K562 (cell line): ENCODE results near the gene USP24. TPM values are rescaled to one million over a fixed set of nuclear protein-coding genes. Genes with fewer than 3 reads are reported as not detected.
A peak's percentile ranks its signal among the peaks of the same experiment; 100 is the strongest.

ENCODE experiments used
- CBX2 ChIP-seq: fragments of 200-600 bp; sonication (generic); IDR thresholded peaks from one replicate; pipeline ENCODE4 v1.6.1; 2012; ENCODE audit warnings: mild to moderate bottlenecking, low read length, inconsistent platforms; ENCODE audit not compliant: insufficient read depth, poor library complexity, severe bottlenecking
- CCAR2 ChIP-seq: fragments of 200-400 bp; formaldehyde crosslinking; IDR thresholded peaks from 2 replicates; pipeline ENCODE4 v1.6.1; 2017; ENCODE audit warnings: mild to moderate bottlenecking, low read depth, low read length
- HNRNPK ChIP-seq: fragments of 200-400 bp; formaldehyde crosslinking; IDR thresholded peaks from one replicate; pipeline ENCODE4 v1.6.1; 2018; ENCODE audit warnings: mild to moderate bottlenecking, low read depth, low read length; ENCODE audit not compliant: poor library complexity, severe bottlenecking
- KAT2B ChIP-seq: IDR thresholded peaks from one replicate; pipeline ENCODE4 v1.6.1; 2012; ENCODE audit warnings: low read depth, mild to moderate bottlenecking, control low read depth, inconsistent platforms, low read length, moderate library complexity
- KDM2B ChIP-seq: fragments of 250-450 bp; sonication (Bioruptor Pico); IDR thresholded peaks from 2 replicates; pipeline ENCODE4 v1.8.0; 2021; ENCODE audit warnings: mild to moderate bottlenecking, moderate library complexity
- LCOR ChIP-seq: sonication (generic); formaldehyde crosslinking; IDR thresholded peaks from 2 replicates; pipeline ENCODE4 v1.8.0; 2022; ENCODE audit warnings: mild to moderate bottlenecking, missing genetic modification reagents
- MBD1 ChIP-seq: fragments of 250-450 bp; sonication (Bioruptor Pico); IDR thresholded peaks from 2 replicates; pipeline ENCODE4 v1.8.0; 2022; ENCODE audit warnings: inconsistent platforms
- NFXL1 ChIP-seq: fragments of 450-650 bp; formaldehyde crosslinking; IDR thresholded peaks from 2 replicates; pipeline ENCODE4 v1.4.0; 2021; ENCODE audit warnings: mild to moderate bottlenecking
- POLR2A ChIP-seq: fragments of 450-650 bp; conservative IDR thresholded peaks from 2 replicates; pipeline ENCODE4 v1.6.1; 2016
- POLR2AphosphoS5 ChIP-seq: IDR thresholded peaks from 2 replicates; pipeline ENCODE4 v1.6.1; 2011; ENCODE audit warnings: mild to moderate bottlenecking, low read depth, low read length, moderate library complexity; ENCODE audit not compliant: control insufficient read depth, insufficient read depth
- PTBP1 ChIP-seq: fragments of 200-400 bp; formaldehyde crosslinking; IDR thresholded peaks from 2 replicates; pipeline ENCODE4 v1.6.1; 2017; ENCODE audit warnings: low read depth, low read length
- ZNF143 ChIP-seq: sonication (generic); formaldehyde crosslinking; IDR thresholded peaks from 2 replicates; pipeline ENCODE4 v1.9.0; 2022; ENCODE audit warnings: mild to moderate bottlenecking, missing genetic modification reagents
- ZNF253 ChIP-seq: fragments of 250-450 bp; sonication (Bioruptor Pico); conservative IDR thresholded peaks from 2 replicates; pipeline ENCODE4 v1.6.1; 2021; ENCODE audit warnings: mild to moderate bottlenecking
- ZNF41 ChIP-seq: fragments of 250-450 bp; sonication (Bioruptor Pico); conservative IDR thresholded peaks from 2 replicates; pipeline ENCODE4 v1.4.0; 2020; ENCODE audit warnings: mild to moderate bottlenecking
- ZNF583 ChIP-seq: fragments of 250-450 bp; sonication (Bioruptor Pico); IDR thresholded peaks from 2 replicates; pipeline ENCODE4 v1.4.0; 2020
- polyA plus RNA-seq, 8 experiments: library from polyadenylated mRNA; depleted of rRNA in 4 of 8; stranded (reverse) in 5 of 8; unstranded in 3 of 8; fragments of >200 nt; fragmentation: Nextera tagmentation in 2 of 8; fragmentation: Illumina TruSeq in 1 of 8; extraction: Ambion mirVana in 2 of 8; extraction: Trizol in 1 of 8; gene quantifications; 2 replicates each; pipeline versions ENCODE4 v1.2.1 to v1.2.3, GENCODE V29; 2011 to 2014; ENCODE audit warnings: inconsistent platforms in 1 of 8, missing spikeins in 1 of 8
- total RNA-seq, 7 experiments: library from RNA; depleted of rRNA in 6 of 7; stranded (reverse); fragments of >200 nt in 6 of 7; fragmentation: Illumina TruSeq in 2 of 7; extraction: Trizol in 2 of 7; gene quantifications; 2 replicates each; pipeline versions ENCODE4 v1.2.1 to v1.2.3, GENCODE V29; 2011 to 2021; ENCODE audit warnings: low replicate concordance in 1 of 7
- TF ChIP-seq, protein P1 (sequence below): fragments of 250-450 bp; sonication (Bioruptor Pico); IDR thresholded peaks from 2 replicates; pipeline ENCODE4 v1.4.0; 2020
- TF ChIP-seq, protein P2 (sequence below): fragments of 450-650 bp; formaldehyde crosslinking; IDR thresholded peaks from 2 replicates; pipeline ENCODE4 v1.4.0; 2022; ENCODE audit warnings: mild to moderate bottlenecking, moderate library complexity
- TF ChIP-seq, protein P3 (sequence below): fragments of 250-450 bp; sonication (Bioruptor Pico); IDR thresholded peaks from 2 replicates; pipeline ENCODE4 v1.4.0; 2020; ENCODE audit warnings: mild to moderate bottlenecking

USP24 gene
- total and polyA plus RNA-seq, 9 of the 15 experiments (the other 6 are each of a cell fraction or from before 2014, with no cell fraction given), result 7.7 to 62.6 (median 36.8) TPM

- TF ChIP-seq, protein P1, sequence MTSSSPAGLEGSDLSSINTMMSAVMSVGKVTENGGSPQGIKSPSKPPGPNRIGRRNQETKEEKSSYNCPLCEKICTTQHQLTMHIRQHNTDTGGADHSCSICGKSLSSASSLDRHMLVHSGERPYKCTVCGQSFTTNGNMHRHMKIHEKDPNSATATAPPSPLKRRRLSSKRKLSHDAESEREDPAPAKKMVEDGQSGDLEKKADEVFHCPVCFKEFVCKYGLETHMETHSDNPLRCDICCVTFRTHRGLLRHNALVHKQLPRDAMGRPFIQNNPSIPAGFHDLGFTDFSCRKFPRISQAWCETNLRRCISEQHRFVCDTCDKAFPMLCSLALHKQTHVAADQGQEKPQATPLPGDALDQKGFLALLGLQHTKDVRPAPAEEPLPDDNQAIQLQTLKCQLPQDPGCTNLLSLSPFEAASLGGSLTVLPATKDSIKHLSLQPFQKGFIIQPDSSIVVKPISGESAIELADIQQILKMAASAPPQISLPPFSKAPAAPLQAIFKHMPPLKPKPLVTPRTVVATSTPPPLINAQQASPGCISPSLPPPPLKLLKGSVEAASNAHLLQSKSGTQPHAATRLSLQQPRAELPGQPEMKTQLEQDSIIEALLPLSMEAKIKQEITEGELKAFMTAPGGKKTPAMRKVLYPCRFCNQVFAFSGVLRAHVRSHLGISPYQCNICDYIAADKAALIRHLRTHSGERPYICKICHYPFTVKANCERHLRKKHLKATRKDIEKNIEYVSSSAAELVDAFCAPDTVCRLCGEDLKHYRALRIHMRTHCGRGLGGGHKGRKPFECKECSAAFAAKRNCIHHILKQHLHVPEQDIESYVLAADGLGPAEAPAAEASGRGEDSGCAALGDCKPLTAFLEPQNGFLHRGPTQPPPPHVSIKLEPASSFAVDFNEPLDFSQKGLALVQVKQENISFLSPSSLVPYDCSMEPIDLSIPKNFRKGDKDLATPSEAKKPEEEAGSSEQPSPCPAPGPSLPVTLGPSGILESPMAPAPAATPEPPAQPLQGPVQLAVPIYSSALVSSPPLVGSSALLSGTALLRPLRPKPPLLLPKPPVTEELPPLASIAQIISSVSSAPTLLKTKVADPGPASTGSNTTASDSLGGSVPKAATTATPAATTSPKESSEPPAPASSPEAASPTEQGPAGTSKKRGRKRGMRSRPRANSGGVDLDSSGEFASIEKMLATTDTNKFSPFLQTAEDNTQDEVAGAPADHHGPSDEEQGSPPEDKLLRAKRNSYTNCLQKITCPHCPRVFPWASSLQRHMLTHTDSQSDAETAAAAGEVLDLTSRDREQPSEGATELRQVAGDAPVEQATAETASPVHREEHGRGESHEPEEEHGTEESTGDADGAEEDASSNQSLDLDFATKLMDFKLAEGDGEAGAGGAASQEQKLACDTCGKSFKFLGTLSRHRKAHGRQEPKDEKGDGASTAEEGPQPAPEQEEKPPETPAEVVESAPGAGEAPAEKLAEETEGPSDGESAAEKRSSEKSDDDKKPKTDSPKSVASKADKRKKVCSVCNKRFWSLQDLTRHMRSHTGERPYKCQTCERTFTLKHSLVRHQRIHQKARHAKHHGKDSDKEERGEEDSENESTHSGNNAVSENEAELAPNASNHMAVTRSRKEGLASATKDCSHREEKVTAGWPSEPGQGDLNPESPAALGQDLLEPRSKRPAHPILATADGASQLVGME (CRISPR knock-in tag), result no peak
- TF ChIP-seq MBD1 (CRISPR knock-in tag), result no peak
- no peak for TF ChIP-seq KDM2B
- TF ChIP-seq CBX2, result no peak
- TF ChIP-seq, protein P2, sequence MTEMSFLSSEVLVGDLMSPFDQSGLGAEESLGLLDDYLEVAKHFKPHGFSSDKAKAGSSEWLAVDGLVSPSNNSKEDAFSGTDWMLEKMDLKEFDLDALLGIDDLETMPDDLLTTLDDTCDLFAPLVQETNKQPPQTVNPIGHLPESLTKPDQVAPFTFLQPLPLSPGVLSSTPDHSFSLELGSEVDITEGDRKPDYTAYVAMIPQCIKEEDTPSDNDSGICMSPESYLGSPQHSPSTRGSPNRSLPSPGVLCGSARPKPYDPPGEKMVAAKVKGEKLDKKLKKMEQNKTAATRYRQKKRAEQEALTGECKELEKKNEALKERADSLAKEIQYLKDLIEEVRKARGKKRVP (CRISPR knock-in tag), result no peak
- no peak for TF ChIP-seq ZNF253 (CRISPR knock-in tag)
- TF ChIP-seq KAT2B, result no peak
- TF ChIP-seq ZNF143 (CRISPR knock-in tag), result no peak
- peak; percentile 77 for TF ChIP-seq POLR2A
- no peak for TF ChIP-seq POLR2AphosphoS5
- TF ChIP-seq NFXL1 (CRISPR knock-in tag), result no peak
- TF ChIP-seq, protein P3, sequence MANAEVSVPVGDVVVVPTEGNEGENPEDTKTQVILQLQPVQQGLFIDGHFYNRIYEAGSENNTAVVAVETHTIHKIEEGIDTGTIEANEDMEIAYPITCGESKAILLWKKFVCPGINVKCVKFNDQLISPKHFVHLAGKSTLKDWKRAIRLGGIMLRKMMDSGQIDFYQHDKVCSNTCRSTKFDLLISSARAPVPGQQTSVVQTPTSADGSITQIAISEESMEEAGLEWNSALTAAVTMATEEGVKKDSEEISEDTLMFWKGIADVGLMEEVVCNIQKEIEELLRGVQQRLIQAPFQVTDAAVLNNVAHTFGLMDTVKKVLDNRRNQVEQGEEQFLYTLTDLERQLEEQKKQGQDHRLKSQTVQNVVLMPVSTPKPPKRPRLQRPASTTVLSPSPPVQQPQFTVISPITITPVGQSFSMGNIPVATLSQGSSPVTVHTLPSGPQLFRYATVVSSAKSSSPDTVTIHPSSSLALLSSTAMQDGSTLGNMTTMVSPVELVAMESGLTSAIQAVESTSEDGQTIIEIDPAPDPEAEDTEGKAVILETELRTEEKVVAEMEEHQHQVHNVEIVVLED (CRISPR knock-in tag), result peak; percentile 71
- no peak for TF ChIP-seq CCAR2
- TF ChIP-seq ZNF583 (CRISPR knock-in tag), result no peak
- TF ChIP-seq PTBP1, result no peak
- no peak for TF ChIP-seq HNRNPK
- peak; percentile 86 for TF ChIP-seq LCOR (CRISPR knock-in tag)
- TF ChIP-seq ZNF41, result no peak
Measured at GRCh38 chr1:55039342-55040082, 175.7 kb downstream of the USP24 start, which contains the start of gene PCSK9 (continued).
